Lung (tissue), 12 donors: ENCODE measurements around the gene DOCK8. TPM values are rescaled to one million over a fixed set of nuclear protein-coding genes. Genes with fewer than 3 reads are reported as not detected.

Experiments used
- ATAC-seq: fragments of 200-7000 bp; cut with Tn5 transposase; one replicate; pipeline ENCODE4 v1.9.1; 2020; ENCODE audit warnings: moderate number of reproducible peaks; ENCODE audit not compliant: insufficient read depth, low FRiP score
- DNase-seq, 3 donors: peaks; one replicate each; pipeline ENCODE4 v3.0.0-alpha.2; 2013 to 2017
- H3K27ac ChIP-seq, 2 donors: one replicate each; pipeline ENCODE4 v1.5.1; 2013; ENCODE audit warnings: mild to moderate bottlenecking in 2 of 2, moderate library complexity in 2 of 2, control low read depth in 1 of 2, inconsistent platforms in 1 of 2, low read depth in 1 of 2, low read length in 1 of 2
- H3K27me3 ChIP-seq, 3 donors: one replicate each; pipeline ENCODE4 v1.5.1; 2013; ENCODE audit warnings: low read length in 2 of 3; ENCODE audit not compliant: control insufficient read depth in 3 of 3, insufficient read depth in 3 of 3
- H3K36me3 ChIP-seq, 4 donors: one replicate each; pipeline ENCODE4 v1.5.1; 2013; ENCODE audit warnings: low read length in 4 of 4, mild to moderate bottlenecking in 1 of 4, moderate library complexity in 1 of 4; ENCODE audit not compliant: control insufficient read depth in 4 of 4, insufficient read depth in 4 of 4
- H3K4me1 ChIP-seq, 5 donors: one replicate each; pipeline ENCODE4 v1.5.1; 2013; ENCODE audit warnings: low read length in 5 of 5, mild to moderate bottlenecking in 2 of 5, moderate library complexity in 1 of 5; ENCODE audit not compliant: control insufficient read depth in 5 of 5, insufficient read depth in 5 of 5
- H3K4me3 ChIP-seq: one replicate; pipeline ENCODE4 v1.5.1; 2013; ENCODE audit warnings: mild to moderate bottlenecking, control low read depth, moderate library complexity
- H3K9ac ChIP-seq, 2 donors: one replicate each; pipeline ENCODE4 v1.5.1; 2013; ENCODE audit warnings: low read length in 2 of 2, control low read depth in 1 of 2; ENCODE audit not compliant: insufficient read depth in 1 of 2
- H3K9me3 ChIP-seq, 4 donors: one replicate each; pipeline ENCODE4 v1.5.1; 2013; ENCODE audit warnings: low read length in 3 of 4, mild to moderate bottlenecking in 1 of 4, moderate library complexity in 1 of 4; ENCODE audit not compliant: control insufficient read depth in 4 of 4, insufficient read depth in 3 of 4
- WGBS, 2 donors: extraction: QIAGEN DNeasy Blood & Tissue Kit; methylation state at CpG; one replicate each; pipeline ENCODE4 v1.1.7; 2013; 5-methylcytosine and 5-hydroxymethylcytosine counted together
- polyA plus RNA-seq, 2 donors: library from polyadenylated mRNA; stranded (reverse); fragments of 200-250 nt; gene quantifications; one replicate each; pipeline ENCODE4 v1.2.1, GENCODE V29; 2013
- total RNA-seq, 2 donors: library from RNA; depleted of rRNA in 1 of 2; stranded (reverse); fragments of >200 nt in 1 of 2; gene quantifications; one replicate each; pipeline ENCODE4 v1.2.1, GENCODE V29; 2014 to 2021
- TF ChIP-seq, protein P1 (sequence below): IDR thresholded peaks from 2 replicates; pipeline ENCODE4 v1.5.1; 2012; ENCODE audit warnings: mild to moderate bottlenecking; ENCODE audit errors: control extremely low read depth, extremely low read depth
- donor health status: control.
- donor health status: control.
- donor health status: Bipolar disorder and iron deficiency.
- donor health status: healthy.
- donor health status: DM: yes; HTN: yes; CAD: no.

Gene DOCK8
- total and polyA plus RNA-seq, 4 donors, result 9.6 to 75.1 (median 27.3) TPM

DNA sequence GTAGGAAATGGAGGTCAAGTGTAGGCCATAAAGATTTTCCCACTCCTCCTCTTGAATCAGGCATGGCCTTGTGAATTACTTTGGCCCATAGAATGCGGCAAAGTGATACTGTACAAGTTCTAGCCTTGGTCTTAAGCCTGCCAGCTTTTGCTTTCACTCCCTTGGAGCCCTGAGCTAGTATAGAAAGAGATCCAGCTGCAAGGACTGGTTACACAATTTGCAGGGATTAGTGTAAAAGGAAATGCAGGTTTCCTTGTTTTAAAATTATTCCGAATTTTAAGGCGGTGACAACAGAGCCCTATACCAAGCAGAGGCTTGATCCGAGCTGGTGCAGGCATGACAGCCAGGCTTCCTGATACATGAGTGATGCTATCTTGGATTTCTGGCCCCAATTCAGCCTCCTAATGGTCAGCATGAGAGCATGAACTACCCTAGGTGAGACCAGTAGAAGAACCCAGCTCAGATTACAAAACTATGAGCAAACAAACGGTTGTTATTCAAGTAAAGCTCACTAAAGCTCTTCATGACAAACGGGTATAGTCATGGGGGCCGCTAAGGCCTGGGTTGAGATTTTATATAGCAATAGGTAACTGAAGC is 257.9 kb downstream of the DOCK8 start:
- 73 to 75% methylated on average over 7 of the region's 7 CpGs for WGBS, 2 donors
- TF ChIP-seq, protein P1, sequence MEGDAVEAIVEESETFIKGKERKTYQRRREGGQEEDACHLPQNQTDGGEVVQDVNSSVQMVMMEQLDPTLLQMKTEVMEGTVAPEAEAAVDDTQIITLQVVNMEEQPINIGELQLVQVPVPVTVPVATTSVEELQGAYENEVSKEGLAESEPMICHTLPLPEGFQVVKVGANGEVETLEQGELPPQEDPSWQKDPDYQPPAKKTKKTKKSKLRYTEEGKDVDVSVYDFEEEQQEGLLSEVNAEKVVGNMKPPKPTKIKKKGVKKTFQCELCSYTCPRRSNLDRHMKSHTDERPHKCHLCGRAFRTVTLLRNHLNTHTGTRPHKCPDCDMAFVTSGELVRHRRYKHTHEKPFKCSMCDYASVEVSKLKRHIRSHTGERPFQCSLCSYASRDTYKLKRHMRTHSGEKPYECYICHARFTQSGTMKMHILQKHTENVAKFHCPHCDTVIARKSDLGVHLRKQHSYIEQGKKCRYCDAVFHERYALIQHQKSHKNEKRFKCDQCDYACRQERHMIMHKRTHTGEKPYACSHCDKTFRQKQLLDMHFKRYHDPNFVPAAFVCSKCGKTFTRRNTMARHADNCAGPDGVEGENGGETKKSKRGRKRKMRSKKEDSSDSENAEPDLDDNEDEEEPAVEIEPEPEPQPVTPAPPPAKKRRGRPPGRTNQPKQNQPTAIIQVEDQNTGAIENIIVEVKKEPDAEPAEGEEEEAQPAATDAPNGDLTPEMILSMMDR, result no peak
- H3K4me3 ChIP-seq, result no peak overlapping the region
- ATAC-seq (no peak), DNase-seq (no peak)
- no peaks in the 10 kb centered on the region for H3K27me3 ChIP-seq
- no peaks in the 10 kb centered on the region for H3K9me3 ChIP-seq
- no peak overlapping the region for H3K27ac ChIP-seq
- H3K9ac ChIP-seq, result no peak overlapping the region
- no peaks in the 10 kb centered on the region for H3K36me3 ChIP-seq
- peaks cover 0 to 23% (median 6%) of the 10 kb centered on the region in 5 donors for H3K4me1 ChIP-seq

DNA sequence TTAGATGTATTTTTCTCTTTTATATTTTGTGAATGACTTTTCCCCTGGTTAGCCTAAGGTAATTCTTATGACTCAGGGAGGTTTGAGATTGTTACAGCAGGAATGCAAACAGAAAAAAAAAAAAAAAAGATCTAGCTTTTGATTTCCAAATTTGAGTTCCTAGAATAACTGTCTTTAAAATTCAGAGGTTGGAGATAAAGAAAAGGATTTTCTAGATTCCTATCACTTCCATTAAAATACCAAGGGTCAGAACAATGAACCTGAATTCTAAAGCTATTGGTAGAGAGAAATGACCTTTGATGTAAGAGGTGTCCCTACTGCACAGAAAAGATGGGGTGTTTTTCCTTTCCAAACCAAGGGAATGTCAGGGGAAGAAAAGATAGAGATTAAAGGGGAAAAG is 262.5 kb downstream of the DOCK8 start:
- Histone ChIP-seq H3K36me3 (no peaks in the 10 kb centered on the region), H3K9me3 (no peaks in the 10 kb centered on the region), H3K27me3 (no peaks in the 10 kb centered on the region), H3K27ac (no peak overlapping the region), H3K4me1 (no peaks in the 10 kb centered on the region), H3K9ac (no peak overlapping the region), H3K4me3 (no peak overlapping the region)
- TF ChIP-seq, protein P1, result no peak
- ATAC-seq, result no peak
- no peak for DNase-seq

DNA sequence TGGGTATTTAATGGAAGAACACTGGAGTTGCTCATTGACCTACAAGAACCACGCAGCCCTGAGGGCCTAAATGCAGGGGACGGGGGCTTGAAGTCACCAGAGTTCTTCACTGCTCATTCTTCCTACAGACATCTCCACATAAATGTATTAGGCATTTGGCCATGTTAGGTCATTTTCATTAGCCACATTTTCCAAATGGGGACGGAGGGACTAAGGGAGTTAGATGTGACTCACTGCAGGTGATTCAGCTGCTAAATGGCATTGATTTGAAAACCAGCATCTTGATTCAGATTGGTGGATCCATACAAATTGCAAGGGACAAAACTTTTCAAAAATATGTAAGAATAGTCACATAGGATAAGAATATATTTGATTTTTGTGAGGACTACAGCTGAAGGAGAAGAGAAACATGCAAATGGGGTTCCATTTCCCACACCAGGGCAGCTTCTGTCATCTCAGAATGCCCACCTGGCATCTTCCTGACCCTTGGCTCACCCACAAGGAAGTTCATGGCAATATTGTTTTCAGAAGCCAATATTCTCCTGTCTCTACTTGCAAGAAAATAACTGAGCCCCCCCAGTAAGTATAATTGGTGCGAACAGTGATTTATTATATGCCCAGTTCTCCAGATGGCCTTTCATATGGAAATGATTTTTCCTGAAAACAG is 264.8 kb downstream of the DOCK8 start:
- no peak overlapping the region for H3K27ac ChIP-seq
- no peak for ATAC-seq

More for the DNA sequence above, 264.8 kb downstream of the DOCK8 start:
- H3K36me3 ChIP-seq, result no peaks in the 10 kb centered on the region
- DNase-seq, result no peak
- H3K9ac ChIP-seq, result no peak overlapping the region
- TF ChIP-seq, protein P1, result no peak
- no peak overlapping the region for H3K4me3 ChIP-seq
- H3K9me3 ChIP-seq, result peaks cover 0 to 5% (median 0%) of the 10 kb centered on the region in 4 donors
- 75 to 85% methylated on average over 4 of the region's 4 CpGs for WGBS, 2 donors
- no peaks in the 10 kb centered on the region for H3K27me3 ChIP-seq
- H3K4me1 ChIP-seq, result no peaks in the 10 kb centered on the region
